IPS-20b (cell line): ENCODE results near the gene PTPN2.

Experiments
- H3K27ac ChIP-seq: one replicate; pipeline ENCODE4 v1.5.1; 2013; ENCODE audit warnings: low read length
- H3K27me3 ChIP-seq: 2 replicates; pipeline ENCODE4 v1.6.1; 2013; ENCODE audit warnings: mild to moderate bottlenecking, low read length, inconsistent platforms; ENCODE audit not compliant: insufficient read depth
- H3K36me3 ChIP-seq: 2 replicates; pipeline ENCODE4 v1.6.1; 2013; ENCODE audit warnings: low read depth, mild to moderate bottlenecking, inconsistent platforms, low read length, moderate library complexity; ENCODE audit not compliant: insufficient read depth
- H3K4me1 ChIP-seq: 2 replicates; pipeline ENCODE4 v1.6.1; 2013; ENCODE audit warnings: mild to moderate bottlenecking, control low read depth, inconsistent platforms, low read length, moderate library complexity; ENCODE audit not compliant: insufficient read depth
- H3K4me3 ChIP-seq: 2 replicates; pipeline ENCODE4 v1.5.1; 2013; ENCODE audit warnings: mild to moderate bottlenecking, low read length, inconsistent platforms
- H3K9ac ChIP-seq: 2 replicates; pipeline ENCODE4 v1.6.1; 2013; ENCODE audit warnings: low read depth, mild to moderate bottlenecking, inconsistent platforms, low read length, moderate library complexity
- H3K9me3 ChIP-seq: 2 replicates; pipeline ENCODE4 v1.6.1; 2013; ENCODE audit warnings: mild to moderate bottlenecking, low read depth, low read length, inconsistent platforms; ENCODE audit not compliant: insufficient read depth

Gene PTPN2

DNA sequence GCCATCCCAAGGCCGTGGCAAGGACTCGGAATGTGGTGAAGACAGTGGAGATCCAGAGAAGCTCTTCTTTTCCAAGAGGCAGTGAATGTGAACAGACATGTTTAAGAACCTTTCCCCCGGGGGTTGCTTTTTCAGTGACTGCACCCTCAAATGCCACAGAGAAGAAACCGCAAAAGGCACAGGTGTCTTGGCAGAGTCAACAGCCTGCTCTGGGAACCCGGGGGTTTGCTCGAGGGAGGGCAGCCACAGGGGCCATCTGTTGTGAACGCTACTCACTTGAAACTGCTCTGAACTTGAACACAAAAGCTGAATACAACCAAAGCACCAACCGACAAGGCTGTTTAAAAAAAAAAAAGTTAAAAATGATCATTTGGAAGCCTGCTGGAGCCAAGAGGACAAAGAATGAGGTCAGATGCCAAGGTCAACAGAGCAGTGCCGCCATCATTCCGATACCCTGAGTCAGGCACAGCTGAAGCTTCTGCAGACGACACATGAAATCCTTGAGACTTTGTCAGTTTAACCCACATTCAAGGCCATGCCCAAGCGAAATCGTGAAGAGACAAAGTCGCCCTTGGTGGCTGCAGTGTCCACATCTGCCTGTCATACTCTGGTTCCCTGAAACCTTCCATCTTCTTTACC lies 133.8 kb downstream of the PTPN2 start:
- Histone ChIP-seq H3K4me1 (no peaks in the 10 kb centered on the region), H3K27me3 (no peaks in the 10 kb centered on the region), H3K4me3 (no peak overlapping the region), H3K27ac (no peak overlapping the region), H3K9ac (no peak overlapping the region), H3K36me3 (no peaks in the 10 kb centered on the region), H3K9me3 (no peaks in the 10 kb centered on the region)

DNA sequence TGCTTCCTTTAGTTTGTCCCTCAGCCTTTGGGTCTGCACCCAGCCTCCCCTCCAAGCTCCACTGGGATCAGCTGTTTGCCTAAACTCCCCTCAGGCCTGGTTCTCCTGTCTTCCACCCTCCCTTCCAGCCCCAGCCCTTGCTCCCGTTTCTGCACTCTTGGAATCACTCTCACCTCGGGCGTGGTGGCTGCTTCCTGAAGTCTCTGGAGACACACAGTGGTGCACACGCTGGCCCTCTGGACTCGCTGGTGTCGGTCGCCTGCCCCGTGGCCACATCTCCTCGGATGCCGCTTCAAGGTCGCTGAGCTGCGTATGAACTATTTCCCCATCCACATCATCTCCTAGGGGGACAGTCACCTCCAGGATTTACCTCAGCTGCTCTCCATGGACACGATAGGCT lies 134.9 kb downstream of the PTPN2 start:
- Histone ChIP-seq H3K4me1 (no peaks in the 10 kb centered on the region), H3K9ac (no peak overlapping the region), H3K9me3 (no peaks in the 10 kb centered on the region), H3K27me3 (no peaks in the 10 kb centered on the region), H3K4me3 (no peak overlapping the region), H3K36me3 (no peaks in the 10 kb centered on the region), H3K27ac (no peak overlapping the region)

DNA sequence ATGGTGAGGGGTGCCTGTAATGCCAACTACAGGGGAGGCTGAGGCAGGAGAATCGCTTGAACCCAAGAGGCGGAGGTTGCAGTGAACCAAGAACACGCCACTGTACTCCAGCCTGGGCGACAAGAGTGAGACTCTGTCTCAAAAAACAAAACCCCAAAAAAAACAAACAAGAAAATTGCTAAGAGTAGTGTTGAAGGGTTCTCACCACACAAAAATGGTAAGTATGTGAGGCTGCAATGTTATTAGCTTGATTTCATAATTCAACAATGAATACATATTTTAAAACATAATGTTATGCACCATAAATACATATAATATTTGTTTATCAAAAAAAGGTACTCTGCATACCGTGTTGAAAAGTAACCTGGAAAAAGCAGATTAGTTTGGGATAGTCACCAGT lies 135.4 kb downstream of the PTPN2 start:
- Histone ChIP-seq H3K36me3 (no peaks in the 10 kb centered on the region), H3K4me3 (no peak overlapping the region), H3K27me3 (no peaks in the 10 kb centered on the region), H3K9me3 (no peaks in the 10 kb centered on the region), H3K27ac (no peak overlapping the region), H3K4me1 (no peaks in the 10 kb centered on the region), H3K9ac (no peak overlapping the region)

DNA sequence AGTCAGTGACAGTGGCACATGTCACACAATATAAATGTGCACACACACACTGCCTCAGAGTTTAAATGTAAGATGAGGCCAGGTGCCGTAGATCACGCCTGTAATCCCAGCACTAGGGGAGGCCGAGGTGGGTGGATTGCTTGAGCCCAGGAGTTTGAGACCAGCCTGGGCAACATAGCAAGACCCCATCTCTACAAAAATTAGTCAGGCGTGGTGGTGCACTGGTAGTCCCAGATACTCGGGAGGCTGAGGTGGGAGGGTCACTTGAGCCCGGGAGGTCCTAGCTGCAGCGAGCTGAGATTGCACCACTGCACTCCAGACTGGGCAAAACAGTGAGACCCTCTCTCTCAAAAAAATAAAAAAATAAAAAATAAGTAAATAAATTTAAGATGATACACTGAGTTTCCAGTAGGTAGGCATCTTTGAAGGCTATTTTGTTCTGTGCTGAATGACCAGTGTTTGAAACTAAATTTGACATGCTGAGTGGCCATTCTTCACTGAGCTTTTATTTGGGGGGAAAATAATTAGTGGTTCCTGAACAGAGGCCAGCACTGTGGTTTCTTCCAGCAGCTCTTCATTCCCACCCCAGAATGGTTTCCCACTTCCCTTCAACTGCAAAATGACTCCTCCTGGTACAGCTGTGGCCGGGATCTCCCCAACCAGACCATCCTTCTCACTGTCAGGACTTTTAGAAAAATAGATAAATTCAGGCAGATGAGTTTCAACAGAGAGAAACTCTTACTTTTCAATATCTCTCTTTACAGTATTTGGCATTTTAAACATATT lies 136.3 kb downstream of the PTPN2 start:
- H3K4me3 ChIP-seq = no peak overlapping the region
- H3K36me3 ChIP-seq = no peaks in the 10 kb centered on the region
- no peaks in the 10 kb centered on the region for H3K4me1 ChIP-seq
- H3K9ac ChIP-seq = no peak overlapping the region
- H3K9me3 ChIP-seq = no peaks in the 10 kb centered on the region
- H3K27ac ChIP-seq = no peak overlapping the region
- no peaks in the 10 kb centered on the region for H3K27me3 ChIP-seq

DNA sequence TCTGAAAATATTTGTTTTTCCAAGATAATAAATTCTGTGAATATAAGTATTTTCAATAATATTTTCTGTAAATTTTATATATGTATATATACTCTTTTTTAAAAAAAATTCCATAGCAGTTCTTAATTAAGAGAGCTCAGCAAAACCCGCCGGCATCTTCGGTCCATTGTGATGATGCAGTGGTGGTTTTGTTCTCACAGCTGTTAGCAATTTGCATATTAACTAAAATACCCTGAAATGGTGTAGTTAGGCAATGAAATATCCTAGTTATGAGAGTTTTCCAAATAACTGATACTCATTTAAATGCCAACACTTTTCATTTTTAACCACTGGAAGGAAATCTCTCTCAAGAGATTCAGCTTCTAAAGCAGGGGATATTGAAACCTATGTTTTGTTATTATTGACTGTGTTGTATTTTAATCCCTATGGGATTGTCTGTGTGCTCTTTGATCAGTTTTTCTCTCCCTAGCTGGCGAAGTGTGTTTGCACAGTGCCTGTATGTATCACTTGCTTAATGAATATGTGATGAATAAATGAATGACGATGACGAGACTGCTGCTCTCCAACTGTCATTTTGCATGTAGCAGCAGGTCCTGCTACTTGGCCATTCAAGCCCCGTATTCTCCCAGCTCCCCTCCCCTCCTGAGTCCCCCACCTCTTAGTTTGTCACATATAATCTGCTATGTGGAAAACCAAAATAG lies 138.8 kb downstream of the PTPN2 start:
- Histone ChIP-seq H3K9ac (no peak overlapping the region), H3K27ac (no peak overlapping the region)

DNA sequence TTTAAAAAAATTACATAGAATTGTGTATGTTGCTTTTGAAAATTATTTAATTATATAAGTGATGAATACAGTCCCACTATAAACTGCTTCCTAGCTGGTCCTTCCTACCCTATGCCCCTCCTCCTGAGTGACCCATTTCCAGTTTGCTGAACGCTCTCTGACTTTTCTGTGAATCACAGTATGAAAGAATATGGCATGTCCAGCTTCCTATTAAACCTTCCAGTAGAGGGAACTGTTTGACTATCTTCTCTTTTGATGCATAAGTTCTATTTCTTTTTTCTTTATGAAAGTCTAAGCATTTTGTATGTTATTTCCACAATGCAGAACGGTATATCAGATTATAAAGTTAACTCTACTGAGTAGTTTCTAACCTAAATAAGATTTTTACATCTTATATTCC lies 139.9 kb downstream of the PTPN2 start:
- Histone ChIP-seq H3K4me1 (no peaks in the 10 kb centered on the region), H3K9ac (no peak overlapping the region), H3K9me3 (no peaks in the 10 kb centered on the region), H3K36me3 (no peaks in the 10 kb centered on the region), H3K27ac (no peak overlapping the region), H3K4me3 (no peak overlapping the region), H3K27me3 (no peaks in the 10 kb centered on the region)

More for the DNA sequence above, 138.8 kb downstream of the PTPN2 start:
- Histone ChIP-seq H3K9me3 (no peaks in the 10 kb centered on the region), H3K4me1 (no peaks in the 10 kb centered on the region), H3K4me3 (no peak overlapping the region), H3K27me3 (no peaks in the 10 kb centered on the region), H3K36me3 (no peaks in the 10 kb centered on the region)

DNA sequence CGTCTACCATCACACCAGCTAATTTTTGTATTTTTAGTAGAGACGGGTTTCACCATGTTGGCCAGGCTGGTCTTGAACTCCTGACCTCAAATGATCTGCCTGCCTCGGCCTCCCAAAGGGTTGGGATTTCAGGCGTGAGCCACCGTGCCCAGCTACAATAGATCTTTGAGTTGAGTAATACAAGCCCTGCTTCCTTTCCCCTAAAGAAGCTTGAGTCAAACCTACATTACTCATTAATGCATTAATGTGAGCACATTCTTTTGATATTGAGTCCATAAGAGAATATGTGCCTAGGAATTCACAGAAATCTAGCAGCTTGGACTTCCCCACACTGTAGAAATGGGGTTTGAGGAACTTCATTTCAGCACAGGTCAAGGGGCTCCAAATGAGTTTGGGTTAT lies 141.6 kb downstream of the PTPN2 start:
- Histone ChIP-seq H3K4me3 (no peak overlapping the region), H3K9ac (no peak overlapping the region), H3K27me3 (no peaks in the 10 kb centered on the region), H3K4me1 (no peaks in the 10 kb centered on the region), H3K36me3 (no peaks in the 10 kb centered on the region), H3K9me3 (no peaks in the 10 kb centered on the region), H3K27ac (no peak overlapping the region)
